A549 (cell line): ENCODE results near the gene MCOLN3. TPM values are rescaled to one million over a fixed set of nuclear protein-coding genes. Genes with fewer than 3 reads are reported as not detected.

Experiments used
- ATAC-seq, 2 experiments: fragments of 200-7000 bp in 1 of 2; fragments of >200 bp in 1 of 2; cut with Nextera tagmentation in 1 of 2; cut with Tn5 transposase in 1 of 2; 3 replicates each; pipeline versions ENCODE4 v1.8.0 to v1.9.1; 2018 to 2020; ENCODE audit warnings: mild to moderate bottlenecking in 1 of 2, moderate library complexity in 1 of 2
- CTCF ChIA-PET: fragments of 300-600 bp; sonication (Branson Sonifier 250); formaldehyde crosslinking; extraction: SDS; loops from one replicate; lab custom pipeline; 2021; ENCODE audit warnings: antibody characterized with exemption, inconsistent platforms; lab: Yijun Ruan, JAX
- POLR2A ChIA-PET: fragments of 350-600 bp; formaldehyde crosslinking; extraction: SDS; loops from one replicate; lab custom pipeline; 2021; ENCODE audit warnings: antibody characterized with exemption, inconsistent platforms; lab: Yijun Ruan, JAX
- DNase-seq, 2 experiments: peaks; one replicate each; pipeline versions ENCODE4 v3.0.0 to v3.0.0-alpha.2; 2011 to 2016; ENCODE audit warnings: low read depth in 1 of 2, low spot score in 1 of 2
- FAIRE-seq: peaks from 2 replicates; lab custom pipeline; 2011; peaks lifted over from hg19 to GRCh38; lab: Jason Lieb, UNC
- H3K27ac ChIP-seq, 2 experiments: fragments of >200 bp; sonication (Bioruptor Twin); formaldehyde crosslinking; 3 replicates each; pipeline ENCODE4 v1.5.1; 2016 to 2017
- H3K4me1 ChIP-seq: fragments of >200 bp; sonication (Bioruptor Twin); formaldehyde crosslinking; 3 replicates; pipeline ENCODE4 v1.6.1; 2016
- H3K4me2 ChIP-seq: fragments of >200 bp; sonication (Bioruptor Twin); formaldehyde crosslinking; 3 replicates; pipeline ENCODE4 v1.6.1; 2016
- H3K4me3 ChIP-seq: fragments of >200 bp; sonication (Bioruptor Twin); formaldehyde crosslinking; 3 replicates; pipeline ENCODE4 v1.5.1; 2016
- H3K9me3 ChIP-seq: fragments of >200 bp; sonication (Bioruptor Twin); formaldehyde crosslinking; 3 replicates; pipeline ENCODE4 v1.6.1; 2016
- CBX8 ChIP-seq: fragments of 200-600 bp; sonication (generic); IDR thresholded peaks from 2 replicates; pipeline ENCODE4 v1.6.1; 2016
- CEBPB ChIP-seq, 2 experiments: fragments of >200 bp in 1 of 2; sonication (Bioruptor Twin) in 1 of 2; formaldehyde crosslinking in 1 of 2; IDR thresholded peaks; 2 replicates each; pipeline ENCODE4 v1.6.1; 2012 to 2016
- EHF ChIP-seq: fragments of 250-450 bp; sonication (Bioruptor Pico); IDR thresholded peaks from 2 replicates; pipeline ENCODE4 v1.5.0; 2020; ENCODE audit warnings: mild to moderate bottlenecking
- FOSB ChIP-seq: fragments of 250-450 bp; sonication (Bioruptor Pico); IDR thresholded peaks from 2 replicates; pipeline ENCODE4 v1.5.0; 2020; ENCODE audit warnings: mild to moderate bottlenecking, moderate library complexity
- FOSL2 ChIP-seq, 2 experiments: fragments of 450-650 bp in 1 of 2; fragments of >200 bp in 1 of 2; sonication (Bioruptor Twin) in 1 of 2; formaldehyde crosslinking; IDR thresholded peaks; 2 replicates each; pipeline versions ENCODE4 v1.5.0 to v1.6.1; 2016 to 2020; ENCODE audit warnings: mild to moderate bottlenecking in 1 of 2, moderate library complexity in 1 of 2
- JUNB ChIP-seq: fragments of >200 bp; sonication (Bioruptor Twin); formaldehyde crosslinking; IDR thresholded peaks from 2 replicates; pipeline ENCODE4 v1.6.1; 2016
- PHF8 ChIP-seq: fragments of 200-600 bp; sonication (generic); IDR thresholded peaks from 2 replicates; pipeline ENCODE4 v1.6.1; 2016; ENCODE audit warnings: low read depth, mild to moderate bottlenecking, antibody characterized with exemption, moderate library complexity, borderline replicate concordance
- RARB ChIP-seq: fragments of 250-450 bp; sonication (Bioruptor Pico); IDR thresholded peaks from 2 replicates; pipeline ENCODE4 v1.8.0; 2021; ENCODE audit warnings: mild to moderate bottlenecking, moderate library complexity
- TFCP2L1 ChIP-seq: fragments of 250-450 bp; sonication (Bioruptor Pico); IDR thresholded peaks from 2 replicates; pipeline ENCODE4 v1.5.0; 2021; ENCODE audit warnings: mild to moderate bottlenecking
- ZC3H11A ChIP-seq: fragments of 450-650 bp; IDR thresholded peaks from 2 replicates; pipeline ENCODE4 v1.6.1; 2014; ENCODE audit warnings: antibody characterized with exemption, mild to moderate bottlenecking
- ZFP36 ChIP-seq: fragments of 450-650 bp; IDR thresholded peaks from 2 replicates; pipeline ENCODE4 v1.6.1; 2014; ENCODE audit warnings: borderline replicate concordance; ENCODE audit not compliant: partially characterized antibody
- WGBS: methylation state at CpG from one replicate; pipeline ENCODE4 v1.1.6; 2017; ENCODE audit errors: missing lambda C conversion rate; 5-methylcytosine and 5-hydroxymethylcytosine counted together
- polyA plus RNA-seq, 4 experiments: library from polyadenylated mRNA; depleted of rRNA in 3 of 4; stranded (reverse); fragments of >200 nt; fragmentation: RNase III in 1 of 4; extraction: RNeasy Plus Mini Kit Qiagen cat#74134 plus additional on column Dnase treatment in 1 of 4; gene quantifications; 2 replicates in 3 of 4; 3 replicates in 1 of 4; pipeline ENCODE4 v1.2.3, GENCODE V29; 2011 to 2017
- TF ChIP-seq, protein P1 (sequence below): IDR thresholded peaks from 2 replicates; pipeline ENCODE4 v1.6.1; 2012
- TF ChIP-seq, protein P2 (sequence below): fragments of 450-650 bp; IDR thresholded peaks from 2 replicates; pipeline ENCODE4 v1.6.1; 2014; ENCODE audit warnings: antibody characterized with exemption
- TF ChIP-seq, protein P3 (sequence below): fragments of >200 bp; sonication (Bioruptor Twin); formaldehyde crosslinking; IDR thresholded peaks from 3 replicates; pipeline ENCODE4 v1.6.1; 2016

The MCOLN3 gene
- polyA plus RNA-seq, 2 of the 4 experiments (the other 2 are of a cell fraction): 4.2 to 6.7 TPM

DNA sequence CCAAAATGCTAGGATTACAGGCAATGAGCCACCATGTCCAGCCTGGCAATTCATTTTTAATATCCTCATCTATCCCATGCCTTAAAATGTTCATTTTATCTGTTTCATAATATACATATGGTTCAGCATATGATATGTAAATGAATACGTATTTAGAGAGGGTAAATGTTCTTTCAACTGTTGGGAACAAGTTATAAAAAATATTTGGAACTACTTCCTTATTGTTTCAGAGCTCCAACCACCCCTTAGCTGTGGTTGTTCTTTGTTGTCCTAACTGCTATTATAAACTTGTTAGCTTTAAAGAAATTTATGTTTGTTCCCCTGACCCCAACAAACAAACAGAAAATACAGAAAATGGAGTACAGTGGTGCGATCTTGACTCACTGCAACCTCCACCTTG, 65.9 kb downstream of the MCOLN3 start (continued):
- TF ChIP-seq ZFP36 (no peak), JUNB (no peak), EHF (CRISPR knock-in tag) (no peak), FOSB (no peak), FOSL2 (IDR thresholded peaks at IDR 0.05) (no peak), FOSL2 (CRISPR knock-in tag; IDR thresholded peaks at IDR 0.05) (no peak), PHF8 (no peak)

DNA sequence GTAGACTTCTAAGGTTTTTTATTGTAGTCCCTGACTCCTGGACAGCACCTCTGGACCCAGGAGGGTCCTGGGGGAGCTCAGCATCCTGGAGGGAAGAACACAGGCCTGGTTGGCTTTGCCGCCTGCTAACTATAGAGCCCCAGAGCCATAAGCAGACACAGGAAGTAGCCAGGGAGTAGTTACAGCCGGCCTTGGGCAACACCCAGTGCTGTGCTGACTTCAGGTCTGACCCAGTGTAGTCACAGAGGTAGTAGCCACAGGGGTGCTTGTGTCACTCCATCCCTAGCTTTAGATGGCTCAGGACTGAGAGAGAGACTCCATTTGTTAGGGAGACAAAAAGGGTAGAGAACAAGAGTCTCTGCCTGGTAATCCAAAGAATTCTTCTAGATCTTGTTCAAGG, 73.3 kb downstream of the MCOLN3 start:
- Histone ChIP-seq H3K4me3 (no peak overlapping the region), H3K9me3 (no peaks in the 10 kb centered on the region), H3K4me1 (no peaks in the 10 kb centered on the region), H3K4me2 (no peak overlapping the region)
- FAIRE-seq (no peak), ATAC-seq (no peak), DNase-seq (no peak)
- ChIA-PET CTCF (interaction anchor here (1.3 kb wide), 1 partner anchor 30 kb away, joined by 3 read pairs; no protein-coding TSS in a partner anchor), POLR2A (no interaction called here)
- no CpG with 5 or more reads among the region's 2 CpGs for WGBS
- no peak for TF ChIP-seq JUNB
- no peak for TF ChIP-seq CBX8
- TF ChIP-seq, protein P1, sequence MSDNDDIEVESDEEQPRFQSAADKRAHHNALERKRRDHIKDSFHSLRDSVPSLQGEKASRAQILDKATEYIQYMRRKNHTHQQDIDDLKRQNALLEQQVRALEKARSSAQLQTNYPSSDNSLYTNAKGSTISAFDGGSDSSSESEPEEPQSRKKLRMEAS: no peak
- TF ChIP-seq FOSB: no peak
- TF ChIP-seq, all 56 proteins: peak for 0
- no peak overlapping the region for H3K27ac ChIP-seq

DNA sequence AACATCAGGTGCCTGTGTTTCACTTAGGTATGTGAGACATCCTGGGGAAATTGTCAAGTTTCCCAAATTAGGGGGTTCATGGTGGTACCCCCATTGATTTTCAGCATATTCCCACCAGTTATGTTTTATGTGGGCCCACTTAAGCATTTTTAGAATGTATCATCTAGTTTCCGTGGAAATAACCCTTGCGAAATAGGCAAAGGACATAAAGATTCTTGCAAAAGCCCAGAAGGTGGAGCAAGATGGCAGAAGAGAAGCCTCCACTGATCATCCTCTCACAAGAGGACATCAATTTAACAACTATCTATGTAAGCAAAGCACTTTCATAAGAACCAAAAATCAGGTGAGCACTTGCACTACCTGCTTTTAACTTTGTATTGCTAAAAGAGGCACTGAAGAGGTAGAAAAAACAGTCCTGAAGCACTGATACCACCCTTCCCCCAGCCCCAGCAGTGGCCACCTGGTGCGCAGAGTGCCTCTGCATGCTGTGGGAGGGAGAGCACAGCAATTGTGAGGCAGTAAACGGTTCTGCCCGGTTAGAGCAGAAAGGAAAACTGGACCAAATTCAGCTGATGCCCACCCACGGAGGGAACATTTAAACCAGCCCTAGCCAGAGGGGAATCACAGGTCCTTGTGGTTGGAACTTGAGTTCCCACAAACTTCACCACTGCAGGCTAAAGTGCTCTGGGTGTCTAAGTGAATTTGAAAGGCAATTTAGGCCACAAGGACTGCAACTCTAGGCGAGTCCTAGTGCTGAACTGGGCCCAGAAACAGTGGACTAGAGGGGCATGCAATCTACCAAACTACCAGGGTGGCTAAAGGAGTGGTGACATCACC, 74.6 kb downstream of the MCOLN3 start:
- Histone ChIP-seq H3K4me2 (no peak overlapping the region), H3K4me3 (no peak overlapping the region)
- WGBS: 78% methylated on average over 7 of the region's 7 CpGs
- DNase-seq (peak in 1 of 2 experiments; percentile 8), ATAC-seq (no peak), FAIRE-seq (no peak)
- TF ChIP-seq CEBPB (IDR thresholded peaks at IDR 0.05) (peak in 1 of 2 experiments; percentile 29; a peak in 2 of 4 replicates), ZC3H11A (no peak), RARB (CRISPR knock-in tag) (no peak)
- TF ChIP-seq, all 56 proteins: peak for 1
- ChIA-PET CTCF (no interaction called here), POLR2A (no interaction called here)
- Histone ChIP-seq H3K4me1 (no peaks in the 10 kb centered on the region), H3K27ac (no peak overlapping the region), H3K9me3 (no peaks in the 10 kb centered on the region)

DNA sequence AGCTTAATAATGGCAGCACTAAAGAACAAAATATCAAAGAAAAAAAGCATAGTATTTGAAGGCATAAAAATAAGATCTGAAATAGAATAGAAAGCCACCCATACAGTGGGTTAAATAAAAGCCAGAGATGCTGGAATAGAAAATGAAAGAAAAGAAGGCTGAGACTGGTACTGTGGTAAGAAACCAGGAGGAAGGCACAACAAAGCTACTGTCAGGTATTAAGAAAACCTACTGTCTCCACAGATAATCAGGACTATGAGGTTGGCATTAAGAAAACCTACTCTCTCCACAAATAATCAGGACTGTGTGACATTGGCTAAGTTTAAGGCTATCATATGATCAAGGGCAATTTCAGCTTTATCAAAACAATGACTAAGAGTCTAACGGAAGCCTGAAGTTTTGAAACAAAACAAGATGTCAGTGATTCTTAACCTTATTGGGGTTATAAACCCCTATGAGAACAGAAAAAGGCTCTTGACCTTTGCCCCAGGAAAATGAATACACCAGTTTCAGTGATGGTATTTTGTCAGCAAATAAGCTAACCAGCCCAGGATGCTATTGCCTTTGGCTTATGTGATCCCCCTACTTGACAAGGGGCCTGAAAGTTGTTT, 75.8 kb downstream of the MCOLN3 start:
- 61% methylated on average over 1 of the region's 1 CpG for WGBS
- FAIRE-seq (no peak), ATAC-seq (no peak), DNase-seq (no peak)
- no peaks in the 10 kb centered on the region for H3K9me3 ChIP-seq
- no peak overlapping the region for H3K27ac ChIP-seq
- ChIA-PET POLR2A (no interaction called here), CTCF (interaction anchor here (1.4 kb wide), 1 partner anchor 27 kb away, joined by 5 read pairs; no protein-coding TSS in a partner anchor)
- TF ChIP-seq, protein P2, sequence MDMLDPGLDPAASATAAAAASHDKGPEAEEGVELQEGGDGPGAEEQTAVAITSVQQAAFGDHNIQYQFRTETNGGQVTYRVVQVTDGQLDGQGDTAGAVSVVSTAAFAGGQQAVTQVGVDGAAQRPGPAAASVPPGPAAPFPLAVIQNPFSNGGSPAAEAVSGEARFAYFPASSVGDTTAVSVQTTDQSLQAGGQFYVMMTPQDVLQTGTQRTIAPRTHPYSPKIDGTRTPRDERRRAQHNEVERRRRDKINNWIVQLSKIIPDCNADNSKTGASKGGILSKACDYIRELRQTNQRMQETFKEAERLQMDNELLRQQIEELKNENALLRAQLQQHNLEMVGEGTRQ: no peak
- H3K4me3 ChIP-seq: no peak overlapping the region
- no peak overlapping the region for H3K4me2 ChIP-seq
- H3K4me1 ChIP-seq: no peaks in the 10 kb centered on the region

DNA sequence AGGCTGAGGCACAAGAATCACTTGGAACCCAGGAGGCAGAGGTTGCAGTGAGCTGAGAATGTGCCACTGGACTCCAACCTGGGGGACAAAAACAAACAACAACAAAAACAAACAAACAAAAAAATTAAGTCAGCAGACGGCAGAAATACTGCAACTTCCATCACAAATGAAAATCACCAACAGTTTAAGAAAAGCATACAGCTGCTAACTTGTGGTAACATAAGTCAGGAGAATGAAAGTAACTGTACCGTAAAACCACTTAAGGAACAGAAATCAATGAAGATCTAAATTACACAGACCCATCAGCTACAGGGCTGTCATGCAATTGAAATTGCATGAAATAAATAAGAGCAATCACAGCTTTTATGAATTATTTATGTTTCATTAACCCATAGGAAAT, 76.3 kb downstream of the MCOLN3 start:
- no peak for DNase-seq
- ChIA-PET CTCF (interaction anchor here (1.4 kb wide), 1 partner anchor 27 kb away, joined by 5 read pairs; no protein-coding TSS in a partner anchor), POLR2A (no interaction called here)
- H3K4me2 ChIP-seq: no peak overlapping the region
- no peak for ATAC-seq
- H3K4me3 ChIP-seq: no peak overlapping the region
- H3K27ac ChIP-seq: no peak overlapping the region
- no peaks in the 10 kb centered on the region for H3K9me3 ChIP-seq
- no peaks in the 10 kb centered on the region for H3K4me1 ChIP-seq
- TF ChIP-seq TFCP2L1 (CRISPR knock-in tag): no peak
- TF ChIP-seq, protein P3, sequence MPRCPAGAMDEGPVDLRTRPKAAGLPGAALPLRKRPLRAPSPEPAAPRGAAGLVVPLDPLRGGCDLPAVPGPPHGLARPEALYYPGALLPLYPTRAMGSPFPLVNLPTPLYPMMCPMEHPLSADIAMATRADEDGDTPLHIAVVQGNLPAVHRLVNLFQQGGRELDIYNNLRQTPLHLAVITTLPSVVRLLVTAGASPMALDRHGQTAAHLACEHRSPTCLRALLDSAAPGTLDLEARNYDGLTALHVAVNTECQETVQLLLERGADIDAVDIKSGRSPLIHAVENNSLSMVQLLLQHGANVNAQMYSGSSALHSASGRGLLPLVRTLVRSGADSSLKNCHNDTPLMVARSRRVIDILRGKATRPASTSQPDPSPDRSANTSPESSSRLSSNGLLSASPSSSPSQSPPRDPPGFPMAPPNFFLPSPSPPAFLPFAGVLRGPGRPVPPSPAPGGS: no peak
- WGBS: 90% methylated on average over 2 of the region's 2 CpGs
- FAIRE-seq: no peak
